ENCODE data around the gene SLC25A20. TPM values are rescaled to one million over a fixed set of nuclear protein-coding genes. Genes with fewer than 3 reads are reported as not detected.
A peak's percentile ranks its signal among the peaks of the same experiment; 100 is the strongest.

The SLC25A20 gene
- polyA plus RNA-seq, 2 of the 4 experiments (the other 2 are of a cell fraction) = 13.5 to 22.4 TPM

- ChIA-PET POLR2A (interaction anchor here (0.5 to 1.8 kb wide), 8 partner anchors 20 to 256 kb away, joined by 3 to 8 read pairs (median 4); partner anchors contain the start of genes CELSR3, IP6K2, PRKAR2A and SLC25A20), CTCF (interaction anchor here (0.8 to 2.6 kb wide), 6 partner anchors 10 to 78 kb away, joined by 3 to 9 read pairs (median 4); partner anchors contain the start of gene SLC25A20)
- FAIRE-seq (no peak), DNase-seq (ENCODE audit: low read depth in 1 of 2, low spot score in 1 of 2) (peak; percentile 89 to 92), ATAC-seq (peak; percentile 95 to 96)
- 0 out of 3 replicates have a peak, but pooled peaks cover 3% of the 10 kb centered on the region for H3K4me1 ChIP-seq
- peak within 1 kb of the TSS; percentile 86 for H3K4me3 ChIP-seq
- H3K27ac ChIP-seq = peak within 1 kb of the TSS; percentile 97 to 99
- peak within 1 kb of the TSS; percentile 97 for H3K4me2 ChIP-seq
- H3K9me3 ChIP-seq = no peaks in the 10 kb centered on the region
- under 1% methylated on average over 52 of the region's 97 CpGs for WGBS (ENCODE audit: missing lambda C conversion rate)
- TF ChIP-seq FOXS1 (CRISPR knock-in tag; IDR thresholded peaks at IDR 0.05) (no peak), CEBPB (IDR thresholded peaks at IDR 0.05) (peak in 1 of 2 experiments; percentile 68; a peak in 1 of 4 replicates), POLR2AphosphoS2 (conservative IDR thresholded peaks at IDR 0.05; ENCODE audit: low read length) (no peak), KDM5A (IDR thresholded peaks at IDR 0.05) (0 out of 2 replicates have a peak, but pooled peaks have one; percentile 19), CTCF (IDR thresholded peaks at IDR 0.05) (no peak), HMGXB4 (CRISPR knock-in tag; IDR thresholded peaks at IDR 0.05; ENCODE audit: borderline replicate concordance) (0 out of 2 replicates have a peak, but pooled peaks have one; percentile 27), ZNF302 (CRISPR knock-in tag; IDR thresholded peaks at IDR 0.05) (no peak), HEYL (CRISPR knock-in tag; IDR thresholded peaks at IDR 0.05) (no peak), FOSL2 (IDR thresholded peaks at IDR 0.05) (no peak), FOSL2 (CRISPR knock-in tag; IDR thresholded peaks at IDR 0.05) (no peak), SMC3 (IDR thresholded peaks at IDR 0.05) (no peak), CBX8 (IDR thresholded peaks at IDR 0.05) (no peak), RARB (CRISPR knock-in tag; IDR thresholded peaks at IDR 0.05) (no peak), NPAS2 (CRISPR knock-in tag; IDR thresholded peaks at IDR 0.05; ENCODE audit: borderline replicate concordance) (no peak), CHD4 (IDR thresholded peaks at IDR 0.05; ENCODE audit: borderline replicate concordance) (no peak), BCL3 (IDR thresholded peaks at IDR 0.05) (peak; percentile 62; the same call in 1 of the 3 replicates), RCOR1 (IDR thresholded peaks at IDR 0.05; ENCODE audit: low read depth, low read length) (no peak), JUNB (IDR thresholded peaks at IDR 0.05) (no peak), ZC3H11A (IDR thresholded peaks at IDR 0.05) (no peak), PHF8 (IDR thresholded peaks at IDR 0.05; ENCODE audit: borderline replicate concordance, low read depth) (peak; percentile 76), CHD2 (IDR thresholded peaks at IDR 0.05; ENCODE audit: low read length, partially characterized antibody) (no peak), NFE2L2 (conservative IDR thresholded peaks at IDR 0.05; ENCODE audit: low read length) (no peak), RAD21 (conservative IDR thresholded peaks at IDR 0.05 in 1 of 2, IDR thresholded peaks at IDR 0.05 in 1 of 2) (no peak), HES2 (IDR thresholded peaks at IDR 0.05) (no peak), USF2 (IDR thresholded peaks at IDR 0.05) (no peak), TFCP2L1 (CRISPR knock-in tag; IDR thresholded peaks at IDR 0.05) (no peak), HOXA7 (CRISPR knock-in tag; IDR thresholded peaks at IDR 0.05) (no peak), JUN (IDR thresholded peaks at IDR 0.05) (peak; percentile 47 to 91; a peak in 4 of 5 replicates), EHMT2 (IDR thresholded peaks at IDR 0.05; ENCODE audit: low read depth) (no peak), KDM1A (IDR thresholded peaks at IDR 0.05; ENCODE audit: low read depth) (no peak), E2F6 (IDR thresholded peaks at IDR 0.05; ENCODE audit: borderline replicate concordance, low read depth) (peak; percentile 13; the same call in 1 of the 2 replicates), HOXB13 (CRISPR knock-in tag; IDR thresholded peaks at IDR 0.05; ENCODE audit: low read depth) (no peak), RNF2 (IDR thresholded peaks at IDR 0.05; ENCODE audit: borderline replicate concordance, low read depth) (no peak)
These were observed 19.9 kb upstream of the SLC25A20 start, which contains the start of gene ARIH2 for GRCh38 chr3:48918388-48919214. Gene ARIH2, plus strand, starts transcription at chr3:48918842. Its CDS starts 8,717 bp downstream, at chr3:48927559.

Measured in A549 (cell line).